ENCODE results near the gene RYR2.

Gene RYR2

GRCh38 chr1:237232501-237232900, 190.5 kb downstream of the RYR2 start:
- in situ Hi-C loops (cut with HindIII; ENCODE audit: low sequenced_read_pairs): no loop called here
- no peak for TF ChIP-seq CTCF (IDR thresholded peaks at IDR 0.05; ENCODE audit: low read depth, low read length)
- no peak overlapping the region for H3K4me3 ChIP-seq (ENCODE audit: low read depth, low read length)
- DNase-seq (ENCODE audit: low read depth, low spot score): no peak

- DNase-seq (ENCODE audit: low read depth, low spot score): no peak
- in situ Hi-C loops (cut with HindIII; ENCODE audit: low sequenced_read_pairs): no loop called here
- no peak for TF ChIP-seq CTCF (IDR thresholded peaks at IDR 0.05; ENCODE audit: low read depth, low read length)
- no peak overlapping the region for H3K4me3 ChIP-seq (ENCODE audit: low read depth, low read length)
Measured at GRCh38 chr1:237235091-237235490, 193.1 kb downstream of the RYR2 start.

GRCh38 chr1:237237721-237238120, 195.7 kb downstream of the RYR2 start:
- no peak for TF ChIP-seq CTCF (IDR thresholded peaks at IDR 0.05; ENCODE audit: low read depth, low read length)
- no peak overlapping the region for H3K4me3 ChIP-seq (ENCODE audit: low read depth, low read length)
- DNase-seq (ENCODE audit: low read depth, low spot score): no peak
- in situ Hi-C loops (cut with HindIII; ENCODE audit: low sequenced_read_pairs): no loop called here

GRCh38 chr1:237239248-237239647, 197.3 kb downstream of the RYR2 start:
- in situ Hi-C loops (cut with HindIII; ENCODE audit: low sequenced_read_pairs): no loop called here
- H3K4me3 ChIP-seq (ENCODE audit: low read depth, low read length): no peak overlapping the region
- DNase-seq (ENCODE audit: low read depth, low spot score): no peak
- TF ChIP-seq CTCF (IDR thresholded peaks at IDR 0.05; ENCODE audit: low read depth, low read length): no peak

- no peak for TF ChIP-seq CTCF (IDR thresholded peaks at IDR 0.05; ENCODE audit: low read depth, low read length)
- in situ Hi-C loops (cut with HindIII; ENCODE audit: low sequenced_read_pairs): no loop called here
- H3K4me3 ChIP-seq (ENCODE audit: low read depth, low read length): no peak overlapping the region
- no peak for DNase-seq (ENCODE audit: low read depth, low spot score)
Measured at GRCh38 chr1:237241038-237241437, 199.1 kb downstream of the RYR2 start.

- no peak for TF ChIP-seq CTCF (IDR thresholded peaks at IDR 0.05; ENCODE audit: low read depth, low read length)
- no peak for DNase-seq (ENCODE audit: low read depth, low spot score)
- in situ Hi-C loops (cut with HindIII; ENCODE audit: low sequenced_read_pairs): no loop called here
Measured at GRCh38 chr1:237244778-237245177, 202.8 kb downstream of the RYR2 start.

GRCh38 chr1:237247442-237247841, 205.5 kb downstream of the RYR2 start:
- no peak for DNase-seq (ENCODE audit: low read depth, low spot score)
- no peak for TF ChIP-seq CTCF (IDR thresholded peaks at IDR 0.05; ENCODE audit: low read depth, low read length)
- in situ Hi-C loops (cut with HindIII; ENCODE audit: low sequenced_read_pairs): no loop called here
- H3K4me3 ChIP-seq (ENCODE audit: low read depth, low read length): no peak overlapping the region

More at GRCh38 chr1:237244778-237245177, 202.8 kb downstream of the RYR2 start:
- no peak overlapping the region for H3K4me3 ChIP-seq (ENCODE audit: low read depth, low read length)

Data from astrocyte of the spinal cord (primary cell).